Activated CD4-positive, CD25-positive, alpha-beta regulatory T cell treated with anti-CD3 and anti-CD28 coated beads, Interleukin-2, amount 50 U/mL, for 72 hours (primary cell): Measurements from ENCODE around the gene FLT3LG.

Source experiments
- DNase-seq: peaks from one replicate; pipeline ENCODE4 v3.0.0; 2021

Gene FLT3LG

DNA sequence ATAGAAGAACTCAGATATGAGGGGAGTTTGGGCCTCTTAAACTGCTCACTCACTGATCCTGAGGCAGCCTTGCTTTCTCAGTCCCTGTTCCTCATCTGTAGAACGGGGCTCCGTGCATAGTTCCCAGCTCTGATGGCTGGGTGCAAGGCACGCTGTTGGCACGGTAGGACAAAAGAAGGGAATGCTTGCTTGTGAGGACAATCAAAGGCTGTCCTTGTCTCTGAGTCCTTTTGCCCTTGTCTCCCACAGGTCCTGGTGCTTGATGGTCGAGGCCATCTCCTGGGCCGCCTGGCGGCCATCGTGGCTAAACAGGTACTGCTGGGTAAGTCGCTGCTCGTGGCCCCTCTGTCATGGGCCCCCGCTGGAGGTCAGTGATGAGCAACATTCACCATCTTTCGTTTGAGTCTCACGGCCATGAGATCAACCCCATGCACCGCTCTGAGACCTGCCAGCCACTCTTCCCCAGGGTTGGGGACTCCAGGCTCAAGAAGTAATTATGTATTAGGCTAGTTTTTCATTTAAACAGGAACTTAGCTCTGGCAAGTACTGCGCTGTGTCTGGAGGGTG is 15.7 kb downstream of the FLT3LG start:
- no peak for DNase-seq

- no peak for DNase-seq
Measured at GRCh38 chr19:49490287-49491029, 16.4 kb downstream of the FLT3LG start.

DNA sequence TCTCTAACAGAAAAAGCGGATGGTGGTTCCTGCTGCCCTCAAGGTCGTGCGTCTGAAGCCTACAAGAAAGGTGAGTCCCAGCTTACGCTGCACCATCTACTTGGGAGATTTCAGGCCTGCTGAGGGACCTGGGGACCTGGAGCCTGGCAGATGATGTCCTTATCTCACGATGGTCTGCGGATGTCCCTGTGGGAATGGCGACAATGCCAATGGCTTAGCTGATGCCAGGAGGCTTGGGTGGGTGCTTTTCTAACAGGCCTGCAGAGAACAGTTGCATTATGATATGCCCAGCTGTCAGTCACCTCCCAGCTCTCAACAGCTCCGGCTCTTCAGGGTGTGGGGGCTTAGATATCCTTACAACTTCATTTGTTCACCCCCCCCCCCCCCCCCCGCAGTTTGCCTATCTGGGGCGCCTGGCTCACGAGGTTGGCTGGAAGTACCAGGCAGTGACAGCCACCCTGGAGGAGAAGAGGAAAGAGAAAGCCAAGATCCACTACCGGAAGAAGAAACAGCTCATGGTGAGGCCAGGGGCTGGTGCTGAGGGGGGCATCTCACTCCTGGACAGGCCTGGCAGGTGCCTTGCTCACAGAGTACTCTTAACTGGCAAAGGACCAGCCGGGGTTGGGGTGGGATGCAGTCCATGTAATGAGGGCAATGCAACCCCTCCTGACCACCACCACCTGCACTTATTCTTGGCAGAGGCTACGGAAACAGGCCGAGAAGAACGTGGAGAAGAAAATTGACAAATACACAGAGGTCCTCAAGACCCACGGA is 17.2 kb downstream of the FLT3LG start:
- DNase-seq: no peak

DNA sequence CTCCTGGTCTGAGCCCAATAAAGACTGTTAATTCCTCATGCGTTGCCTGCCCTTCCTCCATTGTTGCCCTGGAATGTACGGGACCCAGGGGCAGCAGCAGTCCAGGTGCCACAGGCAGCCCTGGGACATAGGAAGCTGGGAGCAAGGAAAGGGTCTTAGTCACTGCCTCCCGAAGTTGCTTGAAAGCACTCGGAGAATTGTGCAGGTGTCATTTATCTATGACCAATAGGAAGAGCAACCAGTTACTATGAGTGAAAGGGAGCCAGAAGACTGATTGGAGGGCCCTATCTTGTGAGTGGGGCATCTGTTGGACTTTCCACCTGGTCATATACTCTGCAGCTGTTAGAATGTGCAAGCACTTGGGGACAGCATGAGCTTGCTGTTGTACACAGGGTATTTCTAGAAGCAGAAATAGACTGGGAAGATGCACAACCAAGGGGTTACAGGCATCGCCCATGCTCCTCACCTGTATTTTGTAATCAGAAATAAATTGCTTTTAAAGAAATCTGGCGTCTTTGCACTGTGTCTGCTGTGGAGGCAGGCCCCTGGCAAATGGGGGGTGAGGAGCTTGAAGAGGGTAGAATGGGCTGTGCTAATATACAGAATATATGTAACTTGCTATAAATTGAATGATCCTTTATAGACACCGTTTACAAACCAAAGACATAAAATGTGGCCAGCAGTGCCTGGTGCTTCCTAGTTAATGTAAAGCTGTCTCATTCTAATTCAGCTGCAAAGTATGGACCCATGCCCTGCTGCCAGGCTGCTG is 18.0 kb downstream of the FLT3LG start:
- DNase-seq: no peak

GRCh38 chr19:49492573-49493405 is 18.8 kb downstream of the FLT3LG start:
- no peak for DNase-seq

- DNase-seq: no peak
Measured at GRCh38 chr19:49496574-49497008, 22.6 kb downstream of the FLT3LG start.

DNA sequence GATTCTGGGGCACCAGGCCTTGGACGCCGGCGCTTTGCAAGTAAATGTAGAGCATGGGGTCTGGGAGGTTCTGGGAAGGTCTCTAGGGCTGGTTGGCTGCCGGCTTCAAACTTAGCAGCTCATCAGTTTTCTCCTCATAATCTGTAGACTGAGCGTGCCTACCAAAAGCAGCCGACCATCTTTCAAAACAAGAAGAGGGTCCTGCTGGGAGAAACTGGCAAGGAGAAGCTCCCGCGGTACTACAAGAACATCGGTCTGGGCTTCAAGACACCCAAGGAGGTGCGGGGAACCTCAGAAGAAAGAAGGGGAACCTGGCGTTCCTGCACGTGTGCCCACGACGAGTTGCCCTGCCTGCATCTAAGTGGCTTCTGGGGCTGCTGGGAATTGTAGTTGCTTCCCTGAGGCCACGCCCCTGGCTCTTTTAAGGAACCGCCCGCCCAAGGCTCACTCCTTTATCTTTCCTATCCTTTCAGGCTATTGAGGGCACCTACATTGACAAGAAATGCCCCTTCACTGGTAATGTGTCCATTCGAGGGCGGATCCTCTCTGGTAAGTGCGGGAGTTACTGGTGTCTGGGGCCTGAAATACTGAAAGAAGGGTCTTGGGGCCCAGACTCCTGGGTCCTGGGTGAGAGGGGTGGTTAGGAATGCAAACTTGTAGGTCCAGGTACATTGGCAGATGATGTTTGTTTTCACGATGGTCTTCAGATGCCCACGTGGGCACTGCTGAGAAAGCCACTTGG is 23.2 kb downstream of the FLT3LG start:
- no peak for DNase-seq

DNA sequence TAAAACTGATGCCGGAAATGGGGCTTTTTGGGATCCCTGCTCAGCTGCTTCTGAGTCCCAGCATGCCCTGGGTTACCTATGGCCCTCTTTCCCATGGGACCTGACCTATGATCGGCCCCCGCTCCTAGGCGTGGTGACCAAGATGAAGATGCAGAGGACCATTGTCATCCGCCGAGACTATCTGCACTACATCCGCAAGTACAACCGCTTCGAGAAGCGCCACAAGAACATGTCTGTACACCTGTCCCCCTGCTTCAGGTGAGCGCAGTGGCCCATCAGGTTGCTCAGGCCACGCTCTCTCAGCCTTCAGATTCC is 23.7 kb downstream of the FLT3LG start:
- no peak for DNase-seq

DNA sequence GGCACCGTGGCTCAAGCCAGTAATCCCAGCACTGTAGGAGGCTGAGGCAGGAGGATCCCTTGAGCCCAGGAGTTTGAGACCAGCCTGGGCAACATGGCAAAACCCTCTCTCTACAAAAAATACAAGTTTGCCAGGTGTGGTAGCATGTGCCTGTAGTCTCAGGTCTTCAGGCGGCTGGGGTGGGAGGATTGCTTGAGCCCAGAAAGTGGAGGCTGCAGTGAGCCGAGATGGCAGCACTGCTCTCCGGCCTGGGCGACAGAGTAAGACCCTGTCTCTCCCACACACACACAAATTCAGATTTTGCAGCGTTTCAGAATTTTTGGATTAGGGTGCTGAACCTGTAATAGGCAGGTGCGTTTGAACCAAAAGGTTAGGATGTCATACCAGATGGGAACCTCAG is 24.5 kb downstream of the FLT3LG start:
- no peak for DNase-seq

DNA sequence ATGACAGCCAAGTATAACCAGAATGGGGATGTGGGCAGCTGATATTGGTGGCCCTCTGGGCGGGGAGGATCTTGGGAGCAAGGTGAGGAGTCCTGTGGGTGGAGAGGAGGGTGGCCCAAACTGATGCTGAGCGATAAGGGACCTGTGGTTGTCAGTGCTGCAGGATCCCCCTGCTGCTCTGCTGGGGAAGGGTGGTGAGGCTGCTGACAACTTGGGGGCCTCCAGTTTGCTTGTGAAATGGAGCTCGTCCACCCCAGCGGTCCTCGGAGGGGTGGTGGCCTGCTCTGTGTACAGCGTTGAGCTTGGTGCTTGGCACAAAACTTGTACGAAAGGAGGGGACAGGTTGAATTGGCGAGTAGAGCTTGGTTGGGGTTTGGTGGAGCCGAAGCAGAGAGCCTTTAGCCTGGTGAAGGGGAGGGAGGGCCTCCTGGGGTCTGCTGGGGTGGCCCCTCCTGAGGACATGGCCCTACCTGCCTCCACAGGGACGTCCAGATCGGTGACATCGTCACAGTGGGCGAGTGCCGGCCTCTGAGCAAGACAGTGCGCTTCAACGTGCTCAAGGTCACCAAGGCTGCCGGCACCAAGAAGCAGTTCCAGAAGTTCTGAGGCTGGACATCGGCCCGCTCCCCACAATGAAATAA is 25.1 kb downstream of the FLT3LG start:
- no peak for DNase-seq

GRCh38 chr19:49502866-49503581 is 29.0 kb downstream of the FLT3LG start:
- DNase-seq: no peak

DNA sequence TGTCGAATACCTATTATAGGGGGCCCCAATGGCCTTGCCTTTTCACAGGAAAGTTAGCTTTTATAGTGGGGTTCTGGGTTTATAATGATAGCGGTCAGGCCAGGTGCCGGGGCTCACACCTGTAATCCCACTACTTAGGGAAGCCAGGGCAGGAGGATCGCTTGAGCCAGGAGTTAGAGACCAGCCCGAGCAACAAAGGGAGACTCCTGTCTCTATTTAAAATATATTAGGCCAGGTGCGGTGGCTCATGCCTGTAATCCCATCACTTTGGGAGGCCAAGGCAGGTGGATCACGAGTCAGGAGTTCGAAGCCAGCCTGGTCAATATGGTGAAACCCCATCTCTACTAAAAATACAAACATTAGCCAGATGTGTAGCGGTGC is 29.6 kb downstream of the FLT3LG start:
- DNase-seq: no peak

- DNase-seq: peak; percentile 71
Measured at GRCh38 chr19:49506575-49507105, 32.6 kb downstream of the FLT3LG start.

- DNase-seq: no peak
Measured at GRCh38 chr19:49507803-49508494, 33.9 kb downstream of the FLT3LG start.

DNA sequence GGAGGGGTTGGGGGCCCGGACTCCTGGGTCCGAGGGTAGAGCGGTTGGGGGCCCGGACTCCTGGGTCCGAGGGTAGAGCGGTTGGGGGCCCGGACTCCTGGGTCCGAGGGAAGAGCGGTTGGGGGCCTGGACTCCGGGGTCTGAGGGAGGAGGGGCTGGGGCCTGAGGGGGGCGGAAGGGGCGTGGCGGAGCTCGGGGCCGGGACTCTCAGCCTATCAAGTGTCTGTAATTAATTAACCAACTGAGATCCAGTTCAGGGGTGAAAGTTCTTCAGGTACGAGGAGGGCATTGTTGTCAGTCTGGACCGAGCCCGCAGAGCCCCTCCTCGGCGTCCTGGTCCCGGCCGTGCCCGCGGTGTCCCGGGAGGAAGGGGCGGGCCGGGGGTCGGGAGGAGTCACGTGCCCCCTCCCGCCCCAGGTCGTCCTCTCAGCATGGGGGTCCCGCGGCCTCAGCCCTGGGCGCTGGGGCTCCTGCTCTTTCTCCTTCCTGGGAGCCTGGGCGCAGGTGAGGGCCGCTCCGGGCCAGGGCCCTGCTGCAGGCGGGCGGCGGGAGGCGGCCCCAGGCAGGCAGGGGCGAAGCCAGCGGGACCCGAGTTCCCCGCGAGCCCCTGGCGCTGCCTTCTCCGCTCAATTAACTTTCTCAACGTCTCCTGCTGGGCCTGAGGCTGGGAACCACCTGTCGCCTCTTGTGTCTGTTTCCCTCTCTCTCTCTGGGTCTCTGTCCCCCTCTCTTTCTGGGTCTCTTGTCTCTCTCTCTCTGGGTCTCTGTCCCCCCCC is 39.1 kb downstream of the FLT3LG start:
- DNase-seq: no peak

DNA sequence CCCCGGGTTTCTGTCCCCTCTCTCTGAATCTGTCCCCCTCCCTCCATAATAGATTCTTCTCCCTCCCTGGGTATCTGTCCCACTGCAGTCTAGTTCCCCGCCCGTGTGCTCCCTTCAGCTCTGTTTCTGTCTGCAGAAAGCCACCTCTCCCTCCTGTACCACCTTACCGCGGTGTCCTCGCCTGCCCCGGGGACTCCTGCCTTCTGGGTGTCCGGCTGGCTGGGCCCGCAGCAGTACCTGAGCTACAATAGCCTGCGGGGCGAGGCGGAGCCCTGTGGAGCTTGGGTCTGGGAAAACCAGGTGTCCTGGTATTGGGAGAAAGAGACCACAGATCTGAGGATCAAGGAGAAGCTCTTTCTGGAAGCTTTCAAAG is 39.7 kb downstream of the FLT3LG start:
- DNase-seq: no peak

DNA sequence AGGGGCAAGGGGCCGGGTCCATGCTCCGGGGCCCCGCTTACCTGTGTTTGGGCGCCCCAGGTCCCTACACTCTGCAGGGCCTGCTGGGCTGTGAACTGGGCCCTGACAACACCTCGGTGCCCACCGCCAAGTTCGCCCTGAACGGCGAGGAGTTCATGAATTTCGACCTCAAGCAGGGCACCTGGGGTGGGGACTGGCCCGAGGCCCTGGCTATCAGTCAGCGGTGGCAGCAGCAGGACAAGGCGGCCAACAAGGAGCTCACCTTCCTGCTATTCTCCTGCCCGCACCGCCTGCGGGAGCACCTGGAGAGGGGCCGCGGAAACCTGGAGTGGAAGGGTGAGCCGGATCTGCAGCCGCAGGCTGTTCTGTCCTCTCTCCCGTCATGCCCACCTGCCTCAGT is 40.1 kb downstream of the FLT3LG start:
- DNase-seq: no peak

GRCh38 chr19:49515767-49516166 is 41.8 kb downstream of the FLT3LG start:
- DNase-seq: no peak

DNA sequence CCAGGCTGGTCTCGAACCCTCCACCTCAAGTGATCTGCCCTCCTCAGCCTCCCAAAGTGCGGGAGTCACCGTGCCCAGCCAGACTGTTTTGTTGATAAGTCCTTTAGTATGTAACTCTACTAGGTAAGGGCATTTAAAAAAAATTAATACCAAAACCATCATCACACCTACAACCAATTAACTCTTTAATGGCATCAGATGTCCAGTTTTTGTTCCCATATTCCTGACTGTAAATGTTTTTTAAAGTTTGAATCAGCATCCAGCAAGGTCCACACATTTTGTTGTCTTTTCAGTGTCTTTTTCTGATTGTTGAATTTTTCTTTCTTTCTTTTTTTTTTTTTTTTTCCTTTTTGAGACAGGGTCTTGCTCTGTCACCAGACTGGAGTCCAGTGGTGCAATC is 44.0 kb downstream of the FLT3LG start:
- no peak for DNase-seq
